Breast epithelium (tissue), 4 donors: ENCODE data around the gene FZD10. TPM values are rescaled to one million over a fixed set of nuclear protein-coding genes. Genes with fewer than 3 reads are reported as not detected.

Source experiments
- DNase-seq, 2 donors: peaks; one replicate each; pipeline ENCODE4 v3.0.0-alpha.2; 2019; ENCODE audit warnings: low spot score in 2 of 2
- H3K27ac ChIP-seq, 2 donors: fragments of 200-600 bp; sonication (generic) in 1 of 2; one replicate each; pipeline ENCODE4 v1.5.1; 2016 to 2019; ENCODE audit warnings: mild to moderate bottlenecking in 1 of 2
- H3K27me3 ChIP-seq, 2 donors: fragments of 200-600 bp; sonication (generic) in 1 of 2; one replicate each; pipeline versions ENCODE4 v1.5.1 to v1.6.0; 2017 to 2019; ENCODE audit warnings: control low read depth in 1 of 2, mild to moderate bottlenecking in 1 of 2
- H3K36me3 ChIP-seq: fragments of 200-600 bp; one replicate; pipeline ENCODE4 v1.5.1; 2019
- H3K4me1 ChIP-seq, 2 donors: fragments of 200-600 bp; sonication (generic); one replicate each; pipeline ENCODE4 v1.5.1; 2016 to 2019; ENCODE audit warnings: control low read depth in 1 of 2
- H3K4me3 ChIP-seq, 3 donors: fragments of 200-600 bp; sonication (generic); 1 replicate in 2 of 3; 2 replicates in 1 of 3; pipeline ENCODE4 v1.5.1; 2016 to 2019; ENCODE audit warnings: mild to moderate bottlenecking in 3 of 3, moderate library complexity in 2 of 3
- H3K9me3 ChIP-seq, 2 donors: fragments of 200-600 bp; sonication (generic) in 1 of 2; one replicate each; pipeline ENCODE4 v1.5.1; 2016 to 2019; ENCODE audit warnings: control low read depth in 1 of 2
- CTCF ChIP-seq, 3 donors: fragments of 450-650 bp; IDR thresholded peaks; one replicate each; pipeline ENCODE4 v1.5.1; 2016 to 2017; ENCODE audit warnings: antibody characterized with exemption in 3 of 3, mild to moderate bottlenecking in 3 of 3, moderate library complexity in 3 of 3
- POLR2A ChIP-seq: fragments of 450-650 bp; IDR thresholded peaks from one replicate; pipeline ENCODE4 v1.6.1; 2016; ENCODE audit warnings: antibody characterized with exemption, mild to moderate bottlenecking, moderate library complexity
- POLR2AphosphoS5 ChIP-seq, 3 donors: sonication (generic); formaldehyde crosslinking; IDR thresholded peaks; one replicate each; pipeline ENCODE4 v1.6.1; 2017; ENCODE audit warnings: antibody characterized with exemption in 3 of 3
- intact Hi-C: fragments of 100-400 bp; cut with DNase I; formaldehyde crosslinking; loops from one replicate; pipeline ENCODE4 v1.15.1; 2023; ENCODE audit warnings: low total_unique reads
- total RNA-seq, 3 donors: library from RNA; depleted of rRNA; stranded (reverse); fragments of >200 nt; gene quantifications; one replicate each; pipeline ENCODE4 v1.1.0, GENCODE V29; 2016

FZD10 gene, protein sequence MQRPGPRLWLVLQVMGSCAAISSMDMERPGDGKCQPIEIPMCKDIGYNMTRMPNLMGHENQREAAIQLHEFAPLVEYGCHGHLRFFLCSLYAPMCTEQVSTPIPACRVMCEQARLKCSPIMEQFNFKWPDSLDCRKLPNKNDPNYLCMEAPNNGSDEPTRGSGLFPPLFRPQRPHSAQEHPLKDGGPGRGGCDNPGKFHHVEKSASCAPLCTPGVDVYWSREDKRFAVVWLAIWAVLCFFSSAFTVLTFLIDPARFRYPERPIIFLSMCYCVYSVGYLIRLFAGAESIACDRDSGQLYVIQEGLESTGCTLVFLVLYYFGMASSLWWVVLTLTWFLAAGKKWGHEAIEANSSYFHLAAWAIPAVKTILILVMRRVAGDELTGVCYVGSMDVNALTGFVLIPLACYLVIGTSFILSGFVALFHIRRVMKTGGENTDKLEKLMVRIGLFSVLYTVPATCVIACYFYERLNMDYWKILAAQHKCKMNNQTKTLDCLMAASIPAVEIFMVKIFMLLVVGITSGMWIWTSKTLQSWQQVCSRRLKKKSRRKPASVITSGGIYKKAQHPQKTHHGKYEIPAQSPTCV
- 1 to 10 TPM in 2 of 3 donors, under 1 TPM in 1; 0.48 to 2.0 (median 1.8) TPM for total RNA-seq

DNA sequence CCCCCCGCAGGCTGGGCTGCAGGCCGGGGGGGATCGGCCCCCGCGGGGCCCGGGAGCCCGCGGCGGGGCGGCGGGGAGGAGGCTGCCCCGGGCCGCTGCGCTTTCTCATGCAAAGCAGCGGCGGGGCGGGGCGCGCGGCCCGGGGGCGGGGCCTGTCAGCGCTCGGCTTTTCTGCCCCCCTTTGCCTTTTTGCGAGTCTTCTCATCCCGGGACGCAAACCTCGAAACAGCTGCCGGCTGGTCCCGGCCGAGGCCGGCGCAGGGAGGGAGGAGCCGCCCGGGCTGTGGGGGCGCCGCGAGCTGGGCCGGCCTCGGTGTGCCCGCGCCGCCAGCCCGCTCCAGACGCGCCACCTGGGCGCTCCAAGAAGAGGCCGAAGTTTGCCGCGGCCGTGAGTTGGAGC lies at the start of gene FZD10:
TSS of gene FZD10 (plus strand) at position 198 of the 400 bp plus-strand sequence. CDS start 479 bp downstream, outside the sequence.
- H3K9me3 ChIP-seq: no peaks in the 10 kb centered on the region
- no peak for TF ChIP-seq POLR2AphosphoS5 (IDR thresholded peaks at IDR 0.05)
- no peak for TF ChIP-seq CTCF (IDR thresholded peaks at IDR 0.05)
- intact Hi-C loops: no loop called here
- peak within 1 kb of the TSS; percentile 65 to 87 for H3K27ac ChIP-seq
- peaks cover 0 to 18% of the 10 kb centered on the region in 2 donors for H3K27me3 ChIP-seq
- H3K4me1 ChIP-seq: no peaks in the 10 kb centered on the region
- no peaks in the 10 kb centered on the region for H3K36me3 ChIP-seq
- peak in 1 of 2 donors; percentile 62 for DNase-seq
- peak within 1 kb of the TSS; percentile 44 to 88 (median 65) for H3K4me3 ChIP-seq

DNA sequence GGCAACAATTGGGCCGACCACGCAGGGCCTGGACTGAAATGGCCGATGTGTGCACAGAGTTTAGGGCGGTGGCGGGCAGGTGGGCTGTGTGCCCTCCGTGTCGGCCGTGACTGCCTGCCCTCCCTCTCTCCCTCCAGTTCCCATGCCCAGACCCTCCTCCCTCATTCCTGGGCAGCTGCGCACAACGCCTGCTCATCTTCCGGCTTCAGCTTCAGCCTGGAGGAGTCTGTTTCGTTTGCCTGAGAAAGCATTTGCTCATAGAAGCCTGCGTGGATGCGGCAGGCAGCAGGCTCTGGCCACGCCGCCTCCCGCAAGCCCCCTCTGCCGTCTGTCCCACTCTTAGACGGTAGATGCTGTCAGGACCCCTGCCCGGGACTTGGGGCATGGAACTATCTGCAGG lies 47.3 kb upstream of the FZD10 start:
- Histone ChIP-seq H3K9me3 (no peaks in the 10 kb centered on the region), H3K36me3 (no peaks in the 10 kb centered on the region), H3K4me3 (peak overlapping the region in 2 of 3 donors; percentile 3 to 12), H3K27me3 (no peaks in the 10 kb centered on the region), H3K4me1 (no peaks in the 10 kb centered on the region), H3K27ac (no peak overlapping the region)
- DNase-seq: no peak
- TF ChIP-seq POLR2A (no peak), POLR2AphosphoS5 (IDR thresholded peaks at IDR 0.05) (no peak), CTCF (IDR thresholded peaks at IDR 0.05) (no peak)
- intact Hi-C loops: no loop called here

DNA sequence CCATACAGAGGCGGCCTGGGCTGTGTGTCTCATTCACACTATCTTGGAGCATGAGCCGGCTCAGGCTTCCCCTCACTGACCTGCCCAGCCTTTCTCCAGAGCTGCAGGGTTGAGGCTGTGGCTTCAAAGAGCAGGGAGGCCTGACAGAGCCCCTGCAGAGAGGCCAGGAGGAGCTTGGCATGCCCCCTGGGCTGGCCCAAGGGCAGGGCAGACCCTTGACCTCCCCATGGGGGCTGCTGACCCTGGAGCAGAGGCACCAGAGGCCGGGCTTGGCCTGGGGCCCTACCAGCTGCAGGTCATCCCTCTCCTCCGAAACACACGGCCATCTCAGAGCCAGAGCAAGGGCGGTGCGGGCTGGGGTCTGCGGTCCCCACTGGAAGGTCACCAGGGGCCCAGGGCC lies 46.6 kb upstream of the FZD10 start:
- intact Hi-C loops: no loop called here
- Histone ChIP-seq H3K9me3 (no peaks in the 10 kb centered on the region), H3K4me3 (no peak overlapping the region), H3K27me3 (no peaks in the 10 kb centered on the region), H3K27ac (no peak overlapping the region), H3K36me3 (no peaks in the 10 kb centered on the region), H3K4me1 (no peaks in the 10 kb centered on the region)
- DNase-seq: no peak
- no peak for TF ChIP-seq POLR2AphosphoS5 (IDR thresholded peaks at IDR 0.05)
- no peak for TF ChIP-seq POLR2A
- no peak for TF ChIP-seq CTCF (IDR thresholded peaks at IDR 0.05)

GRCh38 chr12:130116791-130117190 lies 45.5 kb upstream of the FZD10 start:
- peak overlapping the region in 1 of 2 donors; percentile 25 for H3K27ac ChIP-seq
- no peak for TF ChIP-seq POLR2AphosphoS5 (IDR thresholded peaks at IDR 0.05)
- TF ChIP-seq CTCF (IDR thresholded peaks at IDR 0.05): no peak
- H3K4me3 ChIP-seq: no peak overlapping the region
- DNase-seq: no peak
- no peaks in the 10 kb centered on the region for H3K4me1 ChIP-seq
- no peaks in the 10 kb centered on the region for H3K36me3 ChIP-seq
- intact Hi-C loops: no loop called here
- H3K27me3 ChIP-seq: no peaks in the 10 kb centered on the region
- H3K9me3 ChIP-seq: no peaks in the 10 kb centered on the region

DNA sequence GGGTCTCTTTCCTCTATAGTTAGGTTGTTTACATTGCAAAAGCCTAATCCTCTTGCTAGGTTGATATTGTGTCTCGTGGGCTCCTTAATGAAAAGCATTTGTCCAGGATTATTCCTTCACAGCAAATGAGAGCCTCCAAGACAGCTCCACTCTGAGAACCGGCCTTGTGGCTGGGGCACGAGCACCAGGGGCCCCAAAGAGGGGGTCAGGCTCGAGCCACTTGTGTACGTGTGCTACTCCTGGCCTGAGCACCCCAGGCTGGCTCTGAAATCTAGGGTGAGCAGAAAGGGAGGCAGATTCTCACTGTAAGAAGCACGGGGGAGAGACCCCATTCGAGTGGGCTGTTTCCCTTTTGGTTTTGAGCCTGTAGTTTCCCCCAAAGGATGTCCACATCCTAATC lies 45.0 kb upstream of the FZD10 start:
- intact Hi-C loops: no loop called here
- no peak overlapping the region for H3K4me3 ChIP-seq
- H3K4me1 ChIP-seq: no peaks in the 10 kb centered on the region
- DNase-seq: no peak
- no peaks in the 10 kb centered on the region for H3K9me3 ChIP-seq
- no peaks in the 10 kb centered on the region for H3K36me3 ChIP-seq
- H3K27me3 ChIP-seq: no peaks in the 10 kb centered on the region
- TF ChIP-seq CTCF (IDR thresholded peaks at IDR 0.05): no peak
- no peak for TF ChIP-seq POLR2AphosphoS5 (IDR thresholded peaks at IDR 0.05)
- no peak for TF ChIP-seq POLR2A
- H3K27ac ChIP-seq: peak overlapping the region in 1 of 2 donors; percentile 69
